Measurements from ENCODE around the gene DDI2. TPM values are rescaled to one million over a fixed set of nuclear protein-coding genes. Genes with fewer than 3 reads are reported as not detected.
"Not testable (repeated sequence)": the region's sequence is repeated elsewhere in the genome, so short reads cannot be mapped to it uniquely, and the experiment has no call there.

The DDI2 gene
- polyA plus RNA-seq, 1 donor (not counting 4 experiments of a cell fraction or from before 2014, with no cell fraction given), result 11.5 TPM

- Histone ChIP-seq H3K4me3 (ENCODE audit: control insufficient read depth in 2 of 3, extremely low read depth in 1 of 3, insufficient read depth in 2 of 3, low read depth in 1 of 3, low read length in 3 of 3) (no peak overlapping the region), H3K36me3 (ENCODE audit: control insufficient read depth in 2 of 2, extremely low read depth in 1 of 2, insufficient read depth in 2 of 2, low read length in 2 of 2) (peaks cover 3 to 11% of the 10 kb centered on the region in 2 experiments), H3K9me1 (ENCODE audit: control insufficient read depth, extremely low read depth, insufficient read depth, low read length) (peaks cover 2% of the 10 kb centered on the region), H4K20me1 (ENCODE audit: control insufficient read depth, extremely low read depth, insufficient read depth, low read length) (peaks cover 6% of the 10 kb centered on the region), H3K4me2 (ENCODE audit: control insufficient read depth, extremely low read depth, insufficient read depth, low read depth, low read length) (no peak overlapping the region), H3K27me3 (ENCODE audit: control insufficient read depth, extremely low read depth, insufficient read depth, low read length) (no peaks in the 10 kb centered on the region), H2AFZ (ENCODE audit: control insufficient read depth, low read length) (no peak overlapping the region), H3K9ac (ENCODE audit: control insufficient read depth, extremely low read depth, insufficient read depth, low read length) (no peak overlapping the region), H3K4me1 (ENCODE audit: control insufficient read depth, extremely low read depth, insufficient read depth, low read length) (no peaks in the 10 kb centered on the region), H3K79me2 (ENCODE audit: control insufficient read depth, insufficient read depth, low read length) (peaks cover 73% of the 10 kb centered on the region), H3K27ac (ENCODE audit: control insufficient read depth, insufficient read depth, low read length) (no peak overlapping the region), H3K9me3 (ENCODE audit: control insufficient read depth, low read depth, low read length) (no peaks in the 10 kb centered on the region)
- FAIRE-seq (no peak), DNase-seq (ENCODE audit: low read depth, low spot score) (no peak)
- no peak for TF ChIP-seq CTCF (optimal IDR thresholded peaks at IDR 0.05 in 1 of 3, IDR thresholded peaks at IDR 0.05 in 1 of 3, conservative IDR thresholded peaks at IDR 0.05 in 1 of 3; ENCODE audit: extremely low read depth in 1 of 3, insufficient read depth in 2 of 3, low read length in 3 of 3)
- no peak for TF ChIP-seq EZH2 (IDR thresholded peaks at IDR 0.05; ENCODE audit: low read length)
- dilution Hi-C loops (cut with MboI; ENCODE audit: extremely low pct_ligation_motif_present, low sequenced_read_pairs), result no loop called here
These were observed 79.8 kb downstream of the DDI2 start for GRCh38 chr1:15696956-15697521.

GRCh38 chr1:15698201-15698600 lies 80.9 kb downstream of the DDI2 start:
- dilution Hi-C loops (cut with MboI; ENCODE audit: extremely low pct_ligation_motif_present, low sequenced_read_pairs), result no loop called here
- H3K4me2 ChIP-seq (ENCODE audit: control insufficient read depth, extremely low read depth, insufficient read depth, low read depth, low read length), result no peak overlapping the region
- H3K4me1 ChIP-seq (ENCODE audit: control insufficient read depth, extremely low read depth, insufficient read depth, low read length), result peaks cover 5% of the 10 kb centered on the region
- H2AFZ ChIP-seq (ENCODE audit: control insufficient read depth, low read length), result no peak overlapping the region
- no peaks in the 10 kb centered on the region for H3K27me3 ChIP-seq (ENCODE audit: control insufficient read depth, extremely low read depth, insufficient read depth, low read length)
- H3K36me3 ChIP-seq (ENCODE audit: control insufficient read depth in 2 of 2, extremely low read depth in 1 of 2, insufficient read depth in 2 of 2, low read length in 2 of 2), result peaks cover 3 to 11% of the 10 kb centered on the region in 2 experiments
- H3K79me2 ChIP-seq (ENCODE audit: control insufficient read depth, insufficient read depth, low read length), result peaks cover 67% of the 10 kb centered on the region
- no peak overlapping the region for H3K9ac ChIP-seq (ENCODE audit: control insufficient read depth, extremely low read depth, insufficient read depth, low read length)
- FAIRE-seq (no peak), DNase-seq (ENCODE audit: low read depth, low spot score) (no peak)
- peaks cover 2% of the 10 kb centered on the region for H3K9me1 ChIP-seq (ENCODE audit: control insufficient read depth, extremely low read depth, insufficient read depth, low read length)
- H3K9me3 ChIP-seq (ENCODE audit: control insufficient read depth, low read depth, low read length), result no peaks in the 10 kb centered on the region
- H4K20me1 ChIP-seq (ENCODE audit: control insufficient read depth, extremely low read depth, insufficient read depth, low read length), result peaks cover 6% of the 10 kb centered on the region
- TF ChIP-seq CTCF (optimal IDR thresholded peaks at IDR 0.05 in 1 of 3, IDR thresholded peaks at IDR 0.05 in 1 of 3, conservative IDR thresholded peaks at IDR 0.05 in 1 of 3; ENCODE audit: extremely low read depth in 1 of 3, insufficient read depth in 2 of 3, low read length in 3 of 3), result no peak
- H3K27ac ChIP-seq (ENCODE audit: control insufficient read depth, insufficient read depth, low read length), result no peak overlapping the region
- no peak overlapping the region for H3K4me3 ChIP-seq (ENCODE audit: control insufficient read depth in 2 of 3, extremely low read depth in 1 of 3, insufficient read depth in 2 of 3, low read depth in 1 of 3, low read length in 3 of 3)

GRCh38 chr1:15699321-15699720 lies 82.1 kb downstream of the DDI2 start:
- H3K9me1 ChIP-seq (ENCODE audit: control insufficient read depth, extremely low read depth, insufficient read depth, low read length); H3K9ac ChIP-seq (ENCODE audit: control insufficient read depth, extremely low read depth, insufficient read depth, low read length); H4K20me1 ChIP-seq (ENCODE audit: control insufficient read depth, extremely low read depth, insufficient read depth, low read length); H3K27me3 ChIP-seq (ENCODE audit: control insufficient read depth, extremely low read depth, insufficient read depth, low read length); H3K36me3 ChIP-seq (ENCODE audit: control insufficient read depth in 2 of 2, extremely low read depth in 1 of 2, insufficient read depth in 2 of 2, low read length in 2 of 2); dilution Hi-C loops (cut with MboI; ENCODE audit: extremely low pct_ligation_motif_present, low sequenced_read_pairs); H3K4me2 ChIP-seq (ENCODE audit: control insufficient read depth, extremely low read depth, insufficient read depth, low read depth, low read length); FAIRE-seq; H2AFZ ChIP-seq (ENCODE audit: control insufficient read depth, low read length); H3K4me3 ChIP-seq (ENCODE audit: control insufficient read depth in 2 of 3, extremely low read depth in 1 of 3, insufficient read depth in 2 of 3, low read depth in 1 of 3, low read length in 3 of 3); DNase-seq (ENCODE audit: low read depth, low spot score); H3K9me3 ChIP-seq (ENCODE audit: control insufficient read depth, low read depth, low read length); H3K27ac ChIP-seq (ENCODE audit: control insufficient read depth, insufficient read depth, low read length): not testable (repeated sequence)
- Histone ChIP-seq H3K79me2 (ENCODE audit: control insufficient read depth, insufficient read depth, low read length) (peaks cover 63% of the 10 kb centered on the region), H3K4me1 (ENCODE audit: control insufficient read depth, extremely low read depth, insufficient read depth, low read length) (peaks cover 13% of the 10 kb centered on the region)

Measured in keratinocyte (primary cell).